ENCODE results near the gene FMNL2. TPM values are rescaled to one million over a fixed set of nuclear protein-coding genes. Genes with fewer than 3 reads are reported as not detected.

FMNL2 gene
- total RNA-seq, 1 donor from 2014 or later = 129 TPM

- no peak for DNase-seq (ENCODE audit: low spot score)
- ATAC-seq = no peak
- intact Hi-C loops (cut with DNase I) = no loop called here
These were observed 341.5 kb downstream of the FMNL2 start for GRCh38 chr2:152676461-152676860.

DNA sequence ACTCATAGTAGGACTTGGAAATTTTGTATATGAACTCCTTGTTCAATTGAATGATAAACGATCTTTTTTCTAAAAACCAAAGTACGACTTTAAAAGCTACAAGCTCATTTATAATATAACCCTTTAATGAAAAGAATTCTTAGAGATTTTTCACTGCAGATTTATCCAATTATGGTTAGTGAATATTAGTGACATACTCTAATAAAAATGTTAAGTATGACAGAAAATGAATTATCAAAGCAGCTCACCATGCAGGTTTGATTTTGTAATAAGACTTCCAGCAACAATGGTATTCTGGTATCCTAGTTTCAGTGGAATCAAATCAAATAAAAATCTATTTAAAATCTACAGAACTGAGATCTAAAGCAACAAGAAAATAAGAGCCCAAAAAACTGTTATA is 343.8 kb downstream of the FMNL2 start:
- intact Hi-C loops (cut with DNase I) = no loop called here
- ATAC-seq (no peak), DNase-seq (ENCODE audit: low spot score) (no peak)

DNA sequence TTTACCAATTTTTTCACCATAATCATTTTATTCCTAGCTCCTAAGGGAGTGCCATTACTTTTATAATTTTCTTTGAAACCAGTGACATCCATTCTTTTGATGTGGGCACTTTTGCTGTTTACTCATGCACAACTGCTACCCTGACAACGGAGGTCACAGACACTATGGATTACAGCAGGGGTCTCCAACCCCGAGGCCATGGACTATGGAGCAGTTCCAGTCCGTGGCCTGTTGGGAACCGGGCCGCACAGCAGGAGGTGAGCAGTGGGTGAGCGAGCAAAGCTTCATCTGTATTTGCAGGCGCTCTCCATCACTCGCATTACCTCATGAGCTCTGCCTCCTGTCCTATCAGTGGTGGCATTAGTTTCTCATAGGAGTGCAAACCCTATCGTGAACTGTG is 347.7 kb downstream of the FMNL2 start:
- no peak for ATAC-seq
- intact Hi-C loops (cut with DNase I) = no loop called here
- no peak for DNase-seq (ENCODE audit: low spot score)

GRCh38 chr2:152683400-152683799 is 348.4 kb downstream of the FMNL2 start:
- intact Hi-C loops (cut with DNase I) = no loop called here
- DNase-seq (ENCODE audit: low spot score) (no peak), ATAC-seq (no peak)

DNA sequence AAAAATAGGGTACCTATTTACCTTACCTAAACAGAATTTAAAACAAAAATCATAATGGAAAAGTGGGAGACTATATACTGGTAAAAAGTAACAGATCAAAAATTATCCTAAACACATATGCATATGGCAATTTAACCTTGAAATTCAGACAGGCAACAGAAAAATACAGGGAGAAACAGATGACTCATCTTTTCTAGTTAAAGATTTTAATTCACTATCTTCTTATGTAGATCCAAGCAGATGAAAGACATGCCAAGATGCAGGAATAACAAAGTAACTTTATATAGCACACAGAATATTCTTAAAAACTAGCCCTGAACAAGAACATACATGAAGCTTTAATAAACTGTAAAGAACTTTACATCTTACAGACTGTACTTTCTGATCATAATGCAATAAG is 351.3 kb downstream of the FMNL2 start:
- ATAC-seq (no peak), DNase-seq (ENCODE audit: low spot score) (no peak)
- intact Hi-C loops (cut with DNase I) = no loop called here

- no peak for ATAC-seq
- intact Hi-C loops (cut with DNase I) = no loop called here
- DNase-seq (ENCODE audit: low spot score) = no peak
These were observed 358.1 kb downstream of the FMNL2 start for GRCh38 chr2:152693033-152693432.

DNA sequence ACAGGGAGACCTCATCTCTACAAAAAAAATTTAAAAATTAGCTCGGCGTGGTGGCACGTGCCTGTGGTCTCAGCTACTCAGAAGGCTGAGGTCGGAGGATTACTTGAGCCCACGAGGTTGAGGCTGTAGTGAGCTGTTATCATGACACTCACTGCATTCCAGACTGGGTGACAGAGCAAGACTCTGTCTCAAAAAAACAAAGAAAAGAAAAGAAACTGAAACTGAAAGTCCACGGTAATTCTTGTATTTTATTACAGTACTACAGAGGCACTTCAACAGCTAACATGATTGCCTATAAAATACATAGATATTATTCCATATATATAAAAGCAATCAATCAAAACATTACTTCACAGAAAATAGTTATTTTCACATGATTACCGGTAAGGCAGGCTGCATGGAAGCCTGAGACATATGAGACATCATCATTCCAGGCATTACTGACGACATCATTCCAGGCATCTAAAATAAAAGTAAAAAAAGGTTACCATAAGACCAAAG is 359.2 kb downstream of the FMNL2 start:
- ATAC-seq (peak; percentile 60), DNase-seq (ENCODE audit: low spot score) (no peak)
- intact Hi-C loops (cut with DNase I) = no loop called here

- DNase-seq (ENCODE audit: low spot score) (no peak), ATAC-seq (no peak)
- intact Hi-C loops (cut with DNase I) = no loop called here
These were observed 360.8 kb downstream of the FMNL2 start for GRCh38 chr2:152695763-152696162.

DNA sequence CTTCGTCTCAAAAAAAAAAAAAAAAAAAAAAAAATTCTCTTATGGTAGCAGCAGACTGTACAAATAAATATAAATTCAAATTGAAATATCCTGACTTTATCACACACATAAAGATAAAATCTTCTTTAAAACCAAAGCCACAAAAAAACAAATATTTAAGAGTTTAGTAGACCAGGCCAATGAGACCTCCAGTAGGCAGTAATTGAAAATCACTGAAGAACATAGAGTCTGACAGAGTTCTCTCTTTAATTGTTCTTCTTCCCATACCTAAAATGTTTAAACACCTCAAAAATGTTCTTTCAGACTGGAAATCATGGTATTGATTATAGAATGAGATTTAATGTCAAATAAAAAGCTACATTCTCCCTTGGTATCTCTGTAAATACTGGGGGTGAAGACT is 361.5 kb downstream of the FMNL2 start:
- ATAC-seq (no peak), DNase-seq (ENCODE audit: low spot score) (no peak)
- intact Hi-C loops (cut with DNase I) = no loop called here

Other genes with a start within 250 kb of the FMNL2 start
- 11.4 TPM for gene CACNB4, start 236.1 kb upstream of the FMNL2 start, total RNA-seq
- 42.1 TPM for gene STAM2, start 159.4 kb upstream of the FMNL2 start, total RNA-seq